ENCODE data around the gene WAPL. TPM values are rescaled to one million over a fixed set of nuclear protein-coding genes. Genes with fewer than 3 reads are reported as not detected.

Gene WAPL
- total RNA-seq, 1 experiment from 2014 or later, result 48.0 TPM

GRCh38 chr10:86521678-86522509 is at the start of gene WAPL (continued):
- TF ChIP-seq ERG (CRISPR knock-in tag; IDR thresholded peaks at IDR 0.05), result no peak
- TF ChIP-seq ZNF281 (CRISPR knock-in tag; IDR thresholded peaks at IDR 0.05), result 0 out of 2 replicates have a peak, but pooled peaks have one; percentile 18
- peak; percentile 89; the same call in 1 of the 2 replicates for TF ChIP-seq HMGXB4 (CRISPR knock-in tag; IDR thresholded peaks at IDR 0.05)
- no peak for TF ChIP-seq IRF1 (CRISPR knock-in tag; IDR thresholded peaks at IDR 0.05)
- TF ChIP-seq OVOL2 (CRISPR knock-in tag; IDR thresholded peaks at IDR 0.05; ENCODE audit: borderline replicate concordance), result no peak
- TF ChIP-seq NR2C2 (CRISPR knock-in tag; IDR thresholded peaks at IDR 0.05), result no peak
- TF ChIP-seq ZNF232 (CRISPR knock-in tag; IDR thresholded peaks at IDR 0.05), result 0 out of 2 replicates have a peak, but pooled peaks have one; percentile 47
- no peak for TF ChIP-seq STAT6 (CRISPR knock-in tag; conservative IDR thresholded peaks at IDR 0.05; ENCODE audit: low read depth)
- TF ChIP-seq ZNF396 (CRISPR knock-in tag; IDR thresholded peaks at IDR 0.05; ENCODE audit: borderline replicate concordance), result no peak
- no peak for TF ChIP-seq ARID4B (CRISPR knock-in tag; IDR thresholded peaks at IDR 0.05; ENCODE audit: borderline replicate concordance)
- TF ChIP-seq TEAD1 (CRISPR knock-in tag; IDR thresholded peaks at IDR 0.05), result no peak; the same call in 1 of the 2 replicates
- TF ChIP-seq FOXP4 (CRISPR knock-in tag; IDR thresholded peaks at IDR 0.05), result peak; percentile 22; the same call in 1 of the 2 replicates
- no peak for TF ChIP-seq PRDM15 (CRISPR knock-in tag; IDR thresholded peaks at IDR 0.05)
- TF ChIP-seq CDX4 (CRISPR knock-in tag; IDR thresholded peaks at IDR 0.05; ENCODE audit: borderline replicate concordance), result no peak
- no peak for TF ChIP-seq NFATC4 (CRISPR knock-in tag; IDR thresholded peaks at IDR 0.05)
- no peak for TF ChIP-seq TEAD4 (CRISPR knock-in tag; IDR thresholded peaks at IDR 0.05)

All from WTC11 (cell line).